HCT116 (cell line): ENCODE measurements around the gene CUX1. TPM values are rescaled to one million over a fixed set of nuclear protein-coding genes. Genes with fewer than 3 reads are reported as not detected.
A peak's percentile ranks its signal among the peaks of the same experiment; 100 is the strongest.

Experiments
- ATAC-seq: fragments of 200-7000 bp; cut with Tn5 transposase; 2 replicates; pipeline ENCODE4 v1.9.1; 2020; ENCODE audit warnings: mild to moderate bottlenecking, moderate library complexity
- BruUV-seq: library from RNA; stranded (reverse); fragments of 400-500 nt; replicated peaks from 2 replicates; lab custom pipeline; 2021; lab: Mats Ljungman, UMichigan
- CTCF ChIA-PET: fragments of 300-600 bp; sonication (Branson Sonifier 250); formaldehyde crosslinking; loops from one replicate; lab custom pipeline; 2021; ENCODE audit warnings: antibody characterized with exemption; lab: Charles Lee
- POLR2A ChIA-PET: fragments of 300-600, 350-600 bp; sonication (Branson Sonifier 250); formaldehyde crosslinking; loops from one replicate; lab custom pipeline; 2021; ENCODE audit warnings: antibody characterized with exemption; lab: Charles Lee
- RAD21 ChIA-PET, 2 experiments: fragments of 300-600 bp; sonication (Branson Sonifier 250); formaldehyde crosslinking; loops; one replicate each; lab custom pipeline; 2023; ENCODE audit warnings: low total read pairs in 2 of 2; ENCODE audit not compliant: uncharacterized antibody in 2 of 2, unreplicated experiment in 2 of 2, low non-redundant PET in 1 of 2; lab: Charles Lee
- DNase-seq: peaks from one replicate; pipeline ENCODE4 v3.0.0-alpha.2; 2010; ENCODE audit warnings: low read depth, low spot score
- H2AFZ ChIP-seq: fragments of 200-600 bp; shearing (Covaris generic), sonication (generic); 2 replicates; pipeline ENCODE4 v1.6.1; 2017; ENCODE audit warnings: low read depth, mixed run types, mixed read lengths, antibody characterized with exemption, low read length; ENCODE audit not compliant: poor library complexity, severe bottlenecking
- H3K27ac ChIP-seq: 2 replicates; pipeline ENCODE4 v1.5.1; 2012; ENCODE audit warnings: low read depth, low read length
- H3K27me3 ChIP-seq: fragments of 200-600 bp; sonication (generic); 2 replicates; pipeline ENCODE4 v1.6.1; 2016; ENCODE audit warnings: mixed run types, low read length, mixed read lengths; ENCODE audit not compliant: insufficient read depth
- H3K36me3 ChIP-seq, 2 experiments: fragments of 200-500 bp in 1 of 2; fragments of 200-600 bp in 1 of 2; sonication (Bioruptor generic) in 1 of 2; sonication (generic) in 1 of 2; 2 replicates each; pipeline versions ENCODE4 v1.5.1 to v1.6.1; 2014 to 2016; ENCODE audit warnings: low read length in 2 of 2, inconsistent platforms in 1 of 2, mixed read lengths in 1 of 2, mixed run types in 1 of 2; ENCODE audit not compliant: insufficient read depth in 2 of 2, control insufficient read depth in 1 of 2
- H3K4me1 ChIP-seq, 2 experiments: fragments of 200-600 bp in 1 of 2; sonication (generic) in 1 of 2; 2 replicates each; pipeline versions ENCODE4 v1.5.1 to v1.6.1; 2012 to 2017; ENCODE audit warnings: low read length in 2 of 2, inconsistent platforms in 1 of 2, mild to moderate bottlenecking in 1 of 2, mixed read lengths in 1 of 2, mixed run types in 1 of 2, moderate library complexity in 1 of 2; ENCODE audit not compliant: insufficient read depth in 2 of 2, control insufficient read depth in 1 of 2
- H3K4me2 ChIP-seq: fragments of 200-600 bp; sonication (generic); 2 replicates; pipeline ENCODE4 v1.6.1; 2017; ENCODE audit warnings: mixed run types, low read length, mixed read lengths
- H3K4me3 ChIP-seq, 2 experiments: fragments of 200-600 bp in 1 of 2; sonication (generic) in 1 of 2; replicated peaks in 1 of 2; 2 replicates each; pipeline ENCODE4 v1.5.1; 2011 to 2016; ENCODE audit warnings: low read length in 2 of 2, control low read depth in 1 of 2, low read depth in 1 of 2, mild to moderate bottlenecking in 1 of 2, mixed read lengths in 1 of 2, mixed run types in 1 of 2
- H3K79me2 ChIP-seq: fragments of 200-600 bp; sonication (generic); 2 replicates; pipeline ENCODE4 v1.6.1; 2017; ENCODE audit warnings: mild to moderate bottlenecking, mixed run types, low read length, moderate library complexity, mixed read lengths; ENCODE audit not compliant: insufficient read depth
- H3K9ac ChIP-seq: fragments of 200-600 bp; sonication (generic); 2 replicates; pipeline ENCODE4 v1.6.1; 2016; ENCODE audit warnings: low read length, mixed read lengths
- H3K9me2 ChIP-seq: fragments of 200-600 bp; sonication (generic), shearing (Covaris generic); 2 replicates; pipeline ENCODE4 v1.6.1; 2017; ENCODE audit warnings: mixed run types, mild to moderate bottlenecking, moderate library complexity; ENCODE audit not compliant: insufficient read depth
- H3K9me3 ChIP-seq, 2 experiments: fragments of 200-500 bp in 1 of 2; fragments of 200-600 bp in 1 of 2; sonication (Bioruptor generic) in 1 of 2; sonication (generic) in 1 of 2; 2 replicates each; pipeline ENCODE4 v1.6.1; 2014 to 2017; ENCODE audit warnings: low read length in 2 of 2, mixed read lengths in 2 of 2, inconsistent platforms in 1 of 2, low read depth in 1 of 2, mild to moderate bottlenecking in 1 of 2, mixed run types in 1 of 2, moderate library complexity in 1 of 2; ENCODE audit not compliant: control insufficient read depth in 1 of 2, insufficient read depth in 1 of 2
- H4K20me1 ChIP-seq: fragments of 200-600 bp; sonication (generic), shearing (Covaris generic); 2 replicates; pipeline ENCODE4 v1.6.1; 2017; ENCODE audit warnings: mixed run types, mild to moderate bottlenecking, moderate library complexity; ENCODE audit not compliant: insufficient read depth
- CEBPB ChIP-seq: IDR thresholded peaks from 2 replicates; pipeline ENCODE4 v1.6.1; 2012; ENCODE audit warnings: low read depth
- EZH2phosphoT487 ChIP-seq: fragments of 200-600 bp; IDR thresholded peaks from 2 replicates; pipeline ENCODE4 v1.6.1; 2018; ENCODE audit warnings: antibody characterized with exemption, borderline replicate concordance
- FOSL1 ChIP-seq: IDR thresholded peaks from 2 replicates; pipeline ENCODE4 v1.6.1; 2012; ENCODE audit warnings: low read depth
- JUND ChIP-seq: IDR thresholded peaks from 2 replicates; pipeline ENCODE4 v1.6.1; 2012
- SP1 ChIP-seq: IDR thresholded peaks from 2 replicates; pipeline ENCODE4 v1.6.1; 2012; ENCODE audit warnings: low read depth
- YY1 ChIP-seq: IDR thresholded peaks from 2 replicates; pipeline ENCODE4 v1.6.1; 2011; ENCODE audit warnings: low read length, low read depth, moderate library complexity, mild to moderate bottlenecking; ENCODE audit not compliant: insufficient replicate concordance; ENCODE audit errors: extremely low read depth
- ZBTB33 ChIP-seq: IDR thresholded peaks from 2 replicates; pipeline ENCODE4 v1.6.1; 2011; ENCODE audit warnings: mild to moderate bottlenecking, low read length, moderate library complexity; ENCODE audit not compliant: insufficient replicate concordance; ENCODE audit errors: extremely low read depth
- intact Hi-C: fragments of 100-400 bp; cut with micrococcal nuclease; formaldehyde crosslinking; loops from 2 replicates; pipeline ENCODE4 v1.10.0; 2022
- total RNA-seq: library from RNA; stranded (reverse); gene quantifications from one replicate; pipeline ENCODE4 v1.2.1, GENCODE V29; 2021; ENCODE audit not compliant: unreplicated experiment

The CUX1 gene
- total RNA-seq, 1 experiment from 2014 or later = 68.9 TPM

- no peak for TF ChIP-seq ZBTB33
- TF ChIP-seq SP1 = no peak
- TF ChIP-seq YY1 = no peak
- no peak for DNase-seq
- H3K4me2 ChIP-seq = no peak overlapping the region
- no TSS peak for BruUV-seq
- H3K9me2 ChIP-seq = no peaks in the 10 kb centered on the region
- H4K20me1 ChIP-seq = no peaks in the 10 kb centered on the region
- 0 out of 2 replicates have a peak overlapping the region, but pooled peaks have one; percentile 3 for H3K9ac ChIP-seq
- ATAC-seq = no peak
- CTCF ChIA-PET = no interaction called here
- H3K27ac ChIP-seq = peak overlapping the region; percentile 72
- RAD21 ChIA-PET = no interaction called here
- H3K4me1 ChIP-seq = peaks cover 71 to 85% of the 10 kb centered on the region in 2 experiments
- POLR2A ChIA-PET = no interaction called here
- H3K79me2 ChIP-seq = no peaks in the 10 kb centered on the region
- H2AFZ ChIP-seq = no peak overlapping the region
- no peaks in the 10 kb centered on the region for H3K36me3 ChIP-seq
- no peaks in the 10 kb centered on the region for H3K9me3 ChIP-seq
- intact Hi-C loops = no loop called here
- H3K4me3 ChIP-seq = no peak overlapping the region
- no peaks in the 10 kb centered on the region for H3K27me3 ChIP-seq
Observed at GRCh38 chr7:102098986-102099385, 281.6 kb downstream of the CUX1 start.

GRCh38 chr7:102099474-102099873 is 282.0 kb downstream of the CUX1 start:
- no peak overlapping the region for H3K4me3 ChIP-seq
- ChIA-PET CTCF (no interaction called here), POLR2A (no interaction called here), RAD21 (no interaction called here)
- H3K9ac ChIP-seq = peak overlapping the region; percentile 7; the same call in 1 of the 2 replicates
- no TSS peak for BruUV-seq
- H3K27ac ChIP-seq = no peak overlapping the region; the same call in 1 of the 2 replicates
- TF ChIP-seq CEBPB (no peak), YY1 (no peak), SP1 (no peak), JUND (no peak), ZBTB33 (no peak), EZH2phosphoT487 (no peak), FOSL1 (no peak)
- H2AFZ ChIP-seq = no peak overlapping the region
- no peaks in the 10 kb centered on the region for H3K9me2 ChIP-seq
- peak overlapping the region; percentile 55; the same call in 1 of the 2 replicates for H3K4me2 ChIP-seq
- H3K4me1 ChIP-seq = peaks cover 68 to 80% of the 10 kb centered on the region in 2 experiments
- ATAC-seq = no peak
- H3K27me3 ChIP-seq = no peaks in the 10 kb centered on the region
- no peaks in the 10 kb centered on the region for H4K20me1 ChIP-seq
- intact Hi-C loops = no loop called here
- H3K36me3 ChIP-seq = no peaks in the 10 kb centered on the region
- H3K9me3 ChIP-seq = no peaks in the 10 kb centered on the region
- no peak for DNase-seq
- H3K79me2 ChIP-seq = no peaks in the 10 kb centered on the region
